Esophagus muscularis mucosa (tissue), 4 donors: Measurements from ENCODE around the gene NECTIN4.

Experiments
- CTCF ChIP-seq, 3 experiments: fragments of 200-600 bp in 2 of 3; fragments of 450-650 bp in 1 of 3; sonication (generic) in 2 of 3; IDR thresholded peaks; one replicate each; pipeline ENCODE4 v1.5.1; 2017 to 2019; ENCODE audit warnings: antibody characterized with exemption in 3 of 3, mild to moderate bottlenecking in 2 of 3, moderate library complexity in 1 of 3
- EP300 ChIP-seq: sonication (generic); formaldehyde crosslinking; IDR thresholded peaks from one replicate; pipeline ENCODE4 v1.6.1; 2017; ENCODE audit warnings: antibody characterized with exemption
- POLR2A ChIP-seq: fragments of 450-650 bp; IDR thresholded peaks from one replicate; pipeline ENCODE4 v1.6.1; 2017; ENCODE audit warnings: antibody characterized with exemption, moderate library complexity, mild to moderate bottlenecking, low read depth
- POLR2AphosphoS5 ChIP-seq, 2 donors: sonication (generic); formaldehyde crosslinking; IDR thresholded peaks; one replicate each; pipeline ENCODE4 v1.6.1; 2017; ENCODE audit warnings: antibody characterized with exemption in 2 of 2

- TF ChIP-seq CTCF (IDR thresholded peaks at IDR 0.05) (no peak), POLR2AphosphoS5 (IDR thresholded peaks at IDR 0.05) (no peak), POLR2A (no peak), EP300 (no peak)
These were observed 67.4 kb downstream of the NECTIN4 start for GRCh38 chr1:161021970-161022353.
